GM18499 (cell line): ENCODE results near the gene SLC25A38.
A peak's percentile ranks its signal among the peaks of the same experiment; 100 is the strongest.

Experiments
- ATAC-seq: cut with Tn5 transposase; IDR thresholded peaks from one replicate; pipeline ENCODE4 v1.9.1; 2021; ENCODE audit warnings: moderate number of reproducible peaks; ENCODE audit not compliant: insufficient read depth, unreplicated experiment

SLC25A38 gene

GRCh38 chr3:39428745-39429201 lies 45.6 kb downstream of the SLC25A38 start:
- no peak for ATAC-seq

DNA sequence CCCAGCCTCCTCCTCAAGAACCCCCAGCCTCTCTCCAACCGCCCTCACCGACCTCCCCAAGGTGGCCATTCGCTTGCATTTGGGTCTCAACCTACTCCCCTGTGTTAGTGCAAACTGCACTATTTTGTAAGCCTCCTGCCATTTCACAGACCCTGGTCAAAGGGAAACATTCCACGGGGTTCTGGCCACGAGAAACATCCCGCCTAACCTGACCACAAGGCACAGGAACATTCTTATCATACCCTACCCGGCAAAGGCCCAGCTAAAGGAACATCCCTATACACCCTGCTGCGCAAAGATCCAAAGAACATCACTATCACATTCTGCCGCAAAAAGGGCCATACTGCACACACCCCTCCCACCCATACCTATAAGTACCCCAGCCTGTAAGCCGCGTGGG lies 46.3 kb downstream of the SLC25A38 start:
- ATAC-seq = no peak

DNA sequence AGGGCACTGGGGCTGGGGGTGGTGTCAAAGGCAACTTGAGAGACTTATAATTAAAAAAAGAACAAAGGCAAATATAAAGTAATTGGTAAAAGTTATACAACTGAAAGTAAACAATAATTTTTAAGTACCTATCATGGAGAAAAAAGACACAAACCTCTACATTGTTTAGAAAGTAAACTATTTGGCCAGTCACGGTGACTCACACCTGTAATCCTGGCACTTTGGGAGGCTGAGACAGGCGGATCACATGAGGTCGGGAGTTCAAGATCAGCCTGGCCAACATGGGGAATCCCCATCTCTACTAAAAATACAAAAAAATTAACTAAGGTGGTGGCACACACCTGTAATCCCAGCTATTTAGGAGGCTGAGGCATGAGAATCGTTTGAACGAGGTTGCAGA lies 49.2 kb downstream of the SLC25A38 start:
- no peak for ATAC-seq

DNA sequence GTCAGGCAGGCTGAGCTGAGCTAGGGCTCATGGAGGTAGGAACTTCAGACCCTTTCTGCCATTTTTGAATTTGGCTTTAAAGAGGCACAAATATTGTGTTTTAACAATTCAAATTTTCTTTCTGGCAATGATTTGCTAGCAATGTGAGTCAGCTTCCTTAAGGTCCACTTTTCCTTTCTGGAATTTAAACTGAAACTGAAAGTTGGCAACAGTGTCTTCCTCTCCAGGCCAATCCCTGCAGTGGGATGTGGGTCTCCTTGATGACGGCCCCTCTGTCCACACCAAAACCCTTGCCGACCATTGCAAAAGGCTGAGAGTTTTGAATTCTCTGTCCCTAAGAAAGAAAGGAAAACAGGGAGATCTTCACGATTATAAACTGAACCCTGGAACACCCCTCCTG lies 50.5 kb downstream of the SLC25A38 start:
- ATAC-seq = no peak

DNA sequence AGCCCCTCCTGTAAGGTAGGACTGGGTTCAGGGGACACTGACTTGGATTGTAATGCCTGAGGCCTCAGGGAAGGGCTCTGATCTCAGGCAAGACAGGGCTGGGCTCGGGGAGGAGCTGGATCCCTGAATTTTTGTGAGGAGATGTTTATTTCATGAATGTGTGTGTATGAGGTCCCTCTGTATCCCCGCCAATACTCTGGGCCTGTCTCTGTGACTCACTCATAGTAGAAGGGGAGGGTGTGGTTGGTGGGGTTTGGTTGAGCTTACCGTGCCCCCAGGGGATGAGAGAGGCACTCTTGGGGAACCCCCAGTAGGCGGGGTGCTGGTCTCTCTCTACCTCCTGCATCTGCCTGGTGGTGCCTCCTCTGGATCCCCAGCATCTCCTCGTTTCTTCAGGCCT lies 51.4 kb downstream of the SLC25A38 start:
- ATAC-seq = peak; percentile 57

- ATAC-seq = no peak
Measured at GRCh38 chr3:39435006-39435748, 52.0 kb downstream of the SLC25A38 start.

DNA sequence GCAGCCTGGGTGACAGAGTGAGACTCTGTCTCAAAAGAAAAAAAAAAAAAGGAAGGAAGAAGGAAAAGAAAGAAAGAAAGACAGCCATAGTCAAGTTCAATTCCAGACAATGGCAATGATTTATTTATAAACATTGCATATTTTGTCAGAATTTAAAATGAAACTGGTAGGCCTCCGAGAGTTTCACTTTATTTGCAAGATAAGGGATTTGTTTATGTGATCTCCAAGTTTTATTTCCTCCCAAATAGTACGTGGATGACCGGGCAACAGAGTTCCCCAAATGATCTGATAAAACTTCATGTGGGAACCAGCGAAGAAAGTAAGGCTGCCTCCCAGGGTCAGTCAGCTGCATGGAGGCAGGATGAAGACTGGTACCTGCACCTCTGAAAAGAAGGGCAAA lies 55.7 kb downstream of the SLC25A38 start:
- no peak for ATAC-seq

GRCh38 chr3:39440316-39440715 lies 57.1 kb downstream of the SLC25A38 start:
- ATAC-seq = no peak

- ATAC-seq = no peak
Measured at GRCh38 chr3:39443530-39443929, 60.4 kb downstream of the SLC25A38 start.

- no peak for ATAC-seq
Measured at GRCh38 chr3:39445927-39446326, 62.8 kb downstream of the SLC25A38 start.

DNA sequence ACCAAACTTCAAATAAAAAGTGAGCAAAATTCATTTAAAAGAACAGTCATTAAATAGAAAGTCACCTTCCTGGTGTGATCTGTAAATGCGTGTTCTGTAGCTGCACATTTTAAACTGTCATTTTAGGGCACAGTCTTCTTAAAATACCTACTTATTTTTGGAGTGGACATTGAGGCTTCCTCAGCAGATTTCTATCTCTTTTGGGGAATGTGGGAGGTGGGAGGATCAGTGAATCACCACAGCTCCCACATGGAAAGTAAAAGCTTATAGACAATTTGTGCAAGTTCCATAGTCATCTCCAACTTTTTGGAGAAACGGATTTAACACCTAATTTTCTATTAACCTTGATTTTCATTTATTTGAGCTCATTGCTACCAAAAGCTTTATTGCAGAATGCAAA lies 63.3 kb downstream of the SLC25A38 start:
- no peak for ATAC-seq
